ENCODE results near the gene WDR49.

WDR49 gene

GRCh38 chr3:167450675-167451074, 203.1 kb downstream of the WDR49 start:
- Histone ChIP-seq H3K4me3 (ENCODE audit: low read length) (no peak overlapping the region), H3K9ac (ENCODE audit: low read depth, low read length) (no peak overlapping the region), H3K27me3 (ENCODE audit: insufficient read depth, low read length) (no peaks in the 10 kb centered on the region), H3K27ac (ENCODE audit: low read length) (no peak overlapping the region), H3K9me3 (ENCODE audit: insufficient read depth, low read depth, low read length) (no peaks in the 10 kb centered on the region), H3K4me1 (ENCODE audit: insufficient read depth, low read length) (peaks cover 21% of the 10 kb centered on the region; the same call in 1 of the 2 replicates), H3K36me3 (ENCODE audit: insufficient read depth, low read depth, low read length) (no peaks in the 10 kb centered on the region)

- Histone ChIP-seq H3K9me3 (ENCODE audit: insufficient read depth, low read depth, low read length) (no peaks in the 10 kb centered on the region), H3K27ac (ENCODE audit: low read length) (no peak overlapping the region), H3K36me3 (ENCODE audit: insufficient read depth, low read depth, low read length) (no peaks in the 10 kb centered on the region), H3K4me3 (ENCODE audit: low read length) (no peak overlapping the region), H3K4me1 (ENCODE audit: insufficient read depth, low read length) (peaks cover 17% of the 10 kb centered on the region; the same call in 1 of the 2 replicates), H3K9ac (ENCODE audit: low read depth, low read length) (no peak overlapping the region), H3K27me3 (ENCODE audit: insufficient read depth, low read length) (no peaks in the 10 kb centered on the region)
Measured at GRCh38 chr3:167450195-167450594, 203.5 kb downstream of the WDR49 start.

- no peak overlapping the region for H3K9ac ChIP-seq (ENCODE audit: low read depth, low read length)
- no peaks in the 10 kb centered on the region for H3K27me3 ChIP-seq (ENCODE audit: insufficient read depth, low read length)
- no peaks in the 10 kb centered on the region for H3K9me3 ChIP-seq (ENCODE audit: insufficient read depth, low read depth, low read length)
- no peaks in the 10 kb centered on the region; the same call in 1 of the 2 replicates for H3K4me1 ChIP-seq (ENCODE audit: insufficient read depth, low read length)
- no peak overlapping the region for H3K4me3 ChIP-seq (ENCODE audit: low read length)
- no peak overlapping the region for H3K27ac ChIP-seq (ENCODE audit: low read length)
- H3K36me3 ChIP-seq (ENCODE audit: insufficient read depth, low read depth, low read length) = no peaks in the 10 kb centered on the region
Measured at GRCh38 chr3:167445491-167445890, 208.3 kb downstream of the WDR49 start.

- Histone ChIP-seq H3K4me1 (ENCODE audit: insufficient read depth, low read length) (no peaks in the 10 kb centered on the region; the same call in 1 of the 2 replicates), H3K27me3 (ENCODE audit: insufficient read depth, low read length) (no peaks in the 10 kb centered on the region), H3K4me3 (ENCODE audit: low read length) (no peak overlapping the region), H3K9ac (ENCODE audit: low read depth, low read length) (no peak overlapping the region), H3K9me3 (ENCODE audit: insufficient read depth, low read depth, low read length) (no peaks in the 10 kb centered on the region), H3K36me3 (ENCODE audit: insufficient read depth, low read depth, low read length) (no peaks in the 10 kb centered on the region), H3K27ac (ENCODE audit: low read length) (no peak overlapping the region)
Measured at GRCh38 chr3:167441256-167441655, 212.5 kb downstream of the WDR49 start.

GRCh38 chr3:167437428-167438139, 216.2 kb downstream of the WDR49 start:
- no peaks in the 10 kb centered on the region for H3K36me3 ChIP-seq (ENCODE audit: insufficient read depth, low read depth, low read length)
- no peaks in the 10 kb centered on the region for H3K9me3 ChIP-seq (ENCODE audit: insufficient read depth, low read depth, low read length)
- no peak overlapping the region for H3K4me3 ChIP-seq (ENCODE audit: low read length)
- H3K27ac ChIP-seq (ENCODE audit: low read length) = no peak overlapping the region
- no peak overlapping the region for H3K9ac ChIP-seq (ENCODE audit: low read depth, low read length)
- no peaks in the 10 kb centered on the region for H3K27me3 ChIP-seq (ENCODE audit: insufficient read depth, low read length)
- no peaks in the 10 kb centered on the region; the same call in 1 of the 2 replicates for H3K4me1 ChIP-seq (ENCODE audit: insufficient read depth, low read length)
